ENCODE data around the gene NUDCD3. TPM values are rescaled to one million over a fixed set of nuclear protein-coding genes. Genes with fewer than 3 reads are reported as not detected.
A peak's percentile ranks its signal among the peaks of the same experiment; 100 is the strongest.

Gene NUDCD3
- total RNA-seq, 2 experiments from 2014 or later, result 99.1 to 113 TPM

DNA sequence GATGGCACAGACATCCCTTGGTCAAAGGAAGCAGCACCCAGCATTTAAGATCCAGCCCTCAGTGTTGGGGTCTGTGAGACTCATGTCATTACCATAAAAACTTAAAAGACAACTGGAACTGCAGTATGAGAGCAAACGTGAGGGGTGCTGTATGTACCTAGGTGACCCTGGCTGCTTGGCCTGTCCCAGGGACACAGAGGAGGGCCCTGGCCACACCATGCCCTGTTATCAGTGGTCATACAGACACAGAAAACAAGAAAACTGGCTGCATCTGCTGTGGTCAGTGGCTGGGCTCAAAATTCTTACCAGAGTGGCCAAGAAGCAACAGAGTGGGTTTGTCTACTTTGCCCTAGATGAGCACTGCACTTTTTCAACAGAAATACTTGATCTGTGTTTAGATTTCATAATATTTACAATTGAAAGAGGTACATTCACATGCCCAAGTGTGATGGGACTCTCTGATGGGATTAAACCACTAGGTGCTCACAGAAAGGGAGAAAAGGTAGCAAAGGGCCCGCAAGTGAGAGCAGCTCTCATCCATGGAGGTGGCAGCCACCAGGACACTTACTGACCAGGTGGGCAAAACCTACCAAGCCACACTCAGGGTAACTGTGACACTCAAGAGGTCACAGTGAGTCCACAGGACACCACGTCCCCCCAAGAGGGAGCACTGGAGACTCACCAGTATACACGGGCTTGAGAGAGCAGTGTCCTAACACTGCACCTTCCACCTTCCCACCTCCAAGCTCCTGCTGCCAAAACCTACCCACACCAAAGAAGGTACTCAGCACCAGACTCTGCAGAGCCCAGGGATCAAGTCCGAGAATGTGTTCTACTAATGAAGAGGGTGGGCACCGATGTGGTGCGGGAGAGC, 97.0 kb downstream of the NUDCD3 start:
- H3K9me3 Mint-ChIP-seq, result no peaks in the 10 kb centered on the region
- H3K4me3 Mint-ChIP-seq, result no peak overlapping the region
- ATAC-seq (ENCODE audit: low read depth) (no peak), DNase-seq (no peak)
- POLR2A ChIA-PET, result no interaction called here
- H3K27me3 Mint-ChIP-seq, result no peaks in the 10 kb centered on the region
- H3K4me1 Mint-ChIP-seq, result peaks cover 5% of the 10 kb centered on the region
- H3K27ac Mint-ChIP-seq, result no peak overlapping the region
- peaks cover 17% of the 10 kb centered on the region for H3K36me3 Mint-ChIP-seq

DNA sequence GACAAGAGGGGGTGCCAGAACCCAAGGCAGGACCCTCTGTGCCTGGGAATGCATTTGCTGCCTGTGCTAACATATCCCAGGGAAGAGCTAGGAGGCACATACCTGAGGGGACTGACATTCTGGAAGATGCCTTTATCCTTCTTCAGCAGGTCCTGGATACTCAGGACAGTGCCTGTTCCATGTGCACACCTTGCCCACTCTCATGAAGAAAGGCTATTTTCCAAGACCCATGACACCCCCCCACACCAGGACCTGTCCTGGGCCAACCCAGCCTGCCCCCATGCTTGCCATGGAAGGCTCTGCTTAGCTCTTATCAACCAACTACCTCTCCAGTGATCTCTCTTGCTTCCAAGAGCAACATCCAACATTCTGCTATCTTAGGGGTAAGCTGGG, 97.8 kb downstream of the NUDCD3 start:
- ATAC-seq (ENCODE audit: low read depth) (no peak), DNase-seq (no peak)
- peaks cover 5% of the 10 kb centered on the region for H3K4me1 Mint-ChIP-seq
- H3K4me3 Mint-ChIP-seq, result no peak overlapping the region
- POLR2A ChIA-PET, result no interaction called here
- H3K27ac Mint-ChIP-seq, result no peak overlapping the region
- H3K9me3 Mint-ChIP-seq, result no peaks in the 10 kb centered on the region
- no peaks in the 10 kb centered on the region for H3K27me3 Mint-ChIP-seq
- H3K36me3 Mint-ChIP-seq, result peaks cover 12% of the 10 kb centered on the region

DNA sequence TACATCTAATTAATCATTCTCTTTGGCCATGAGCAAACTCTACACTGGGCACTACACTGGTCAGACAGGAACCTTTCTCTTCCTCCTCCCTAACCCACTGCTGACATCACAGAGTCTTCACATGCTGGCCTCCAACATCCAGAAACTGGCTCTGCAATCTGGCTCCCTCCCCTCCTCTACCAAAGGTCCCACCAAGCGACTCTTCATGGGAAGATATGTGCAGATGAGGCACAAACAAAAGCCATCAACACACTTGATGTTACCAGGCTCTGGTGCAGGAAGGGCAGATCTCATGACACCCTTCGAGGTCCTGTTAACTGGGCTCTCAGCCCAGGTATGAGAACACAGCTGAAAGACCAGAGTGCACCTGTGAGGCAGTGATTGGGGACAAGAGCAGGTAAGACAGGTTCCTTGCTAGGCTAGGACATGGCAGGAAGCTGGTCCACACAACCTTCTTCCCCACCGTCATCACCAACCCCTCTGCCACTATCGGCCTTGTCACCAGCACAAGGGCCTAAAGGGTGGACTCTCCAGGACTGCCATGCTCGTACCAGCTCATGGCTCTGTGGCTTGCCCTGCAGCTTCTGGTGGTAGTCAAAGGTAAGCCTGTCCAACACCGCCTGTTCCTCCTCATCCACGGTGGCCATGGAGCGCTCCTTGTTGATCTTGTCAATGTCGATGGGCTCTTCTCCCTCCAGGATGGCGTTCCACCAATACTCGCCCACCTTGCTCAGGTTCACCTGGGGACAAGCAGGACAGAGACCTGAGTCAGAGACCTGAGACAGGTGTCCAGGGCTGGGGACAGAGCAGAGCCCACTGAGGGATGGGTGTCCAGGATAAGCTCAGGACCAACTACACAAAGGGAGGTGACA, 98.5 kb downstream of the NUDCD3 start:
- H3K27ac Mint-ChIP-seq, result peak overlapping the region; percentile 52
- H3K27me3 Mint-ChIP-seq, result no peaks in the 10 kb centered on the region
- no peak overlapping the region for H3K4me3 Mint-ChIP-seq
- no peaks in the 10 kb centered on the region for H3K9me3 Mint-ChIP-seq
- ATAC-seq (ENCODE audit: low read depth) (no peak), DNase-seq (no peak)
- H3K4me1 Mint-ChIP-seq, result peaks cover 5% of the 10 kb centered on the region
- POLR2A ChIA-PET, result no interaction called here
- H3K36me3 Mint-ChIP-seq, result peaks cover 12% of the 10 kb centered on the region

DNA sequence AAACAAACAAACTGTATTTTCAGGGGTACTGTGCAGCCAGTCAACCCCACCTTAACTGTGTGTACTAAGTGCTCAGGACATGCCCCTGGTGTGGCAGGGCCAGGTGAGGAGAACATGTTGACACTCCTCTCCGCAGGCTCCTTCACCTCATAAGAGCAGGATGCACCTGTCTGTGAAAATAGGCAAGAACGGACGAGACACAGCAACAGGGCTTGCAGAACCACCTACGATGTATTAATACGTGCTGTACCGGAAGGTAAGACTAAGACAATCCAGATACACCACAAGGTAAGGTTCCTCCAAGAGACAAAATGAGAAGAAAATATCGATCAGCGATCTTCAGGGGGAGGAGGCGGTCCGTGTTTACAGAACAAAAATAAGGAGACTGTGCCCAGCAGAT, 99.3 kb downstream of the NUDCD3 start:
- no peak for DNase-seq
- Mint-ChIP-seq H3K27ac (no peak overlapping the region), H3K9me3 (no peaks in the 10 kb centered on the region), H3K27me3 (no peaks in the 10 kb centered on the region), H3K36me3 (peaks cover 12% of the 10 kb centered on the region), H3K4me3 (no peak overlapping the region), H3K4me1 (peaks cover 7% of the 10 kb centered on the region)
- POLR2A ChIA-PET, result no interaction called here
- ATAC-seq (ENCODE audit: low read depth), result no peak

DNA sequence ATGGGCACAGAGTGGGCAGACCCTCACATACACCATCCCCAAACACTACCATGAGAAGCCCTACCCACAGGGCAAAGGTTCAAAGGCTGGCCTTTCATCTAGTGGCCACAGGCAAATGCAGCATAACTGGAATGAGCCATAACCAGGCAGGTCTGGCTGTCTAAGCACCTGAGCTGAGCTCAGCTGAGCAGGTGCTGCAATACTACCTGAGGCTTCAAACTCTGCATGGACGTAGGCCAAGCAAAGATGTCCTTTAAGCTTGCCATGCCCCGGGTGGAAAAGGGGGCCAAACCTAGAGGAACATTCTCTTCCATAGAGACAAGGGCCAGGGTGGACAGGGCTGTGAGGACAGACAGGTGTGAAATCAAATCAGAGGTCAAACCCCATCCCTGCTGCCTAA, 99.8 kb downstream of the NUDCD3 start:
- no peaks in the 10 kb centered on the region for H3K27me3 Mint-ChIP-seq

DNA sequence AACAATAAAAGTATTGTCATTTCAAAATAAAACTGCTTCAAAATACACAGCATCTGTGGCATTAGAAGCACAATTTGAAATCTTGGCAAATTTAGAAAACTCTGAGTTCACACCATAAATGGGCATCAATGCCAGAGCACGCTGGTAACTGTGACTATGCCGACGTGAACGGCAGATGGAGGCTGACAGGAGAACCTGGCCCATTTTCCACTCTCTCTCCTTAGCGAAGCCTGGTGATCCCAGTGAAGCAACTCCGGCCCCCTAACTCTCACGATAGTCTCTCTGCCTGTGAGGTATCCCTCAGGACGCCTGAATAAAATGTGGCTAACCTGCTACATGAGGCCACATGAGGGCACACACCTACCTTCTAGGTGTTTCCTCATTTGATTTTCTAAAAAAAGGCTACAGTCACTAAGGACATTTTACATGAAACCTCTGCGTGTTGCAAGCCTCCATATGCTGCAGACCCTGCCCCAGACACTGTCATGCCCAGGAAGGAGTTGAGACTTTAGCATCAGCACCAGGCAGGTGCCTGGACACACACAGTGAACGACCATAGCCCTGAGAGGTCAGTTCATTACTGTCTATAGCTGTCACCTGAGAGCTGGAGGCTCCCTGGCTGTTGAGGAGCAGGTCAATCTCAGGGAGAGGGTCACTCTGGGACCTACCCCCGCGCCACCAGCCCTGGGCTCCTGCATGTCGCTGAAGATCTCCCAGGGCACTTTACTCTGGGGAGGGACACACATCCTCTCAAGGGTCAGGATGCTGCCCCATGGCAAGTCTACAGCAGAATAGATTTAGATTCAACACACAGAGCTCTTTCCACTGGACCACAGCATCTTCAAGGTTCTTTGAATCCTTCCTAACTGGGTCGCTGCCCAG, 102.1 kb downstream of the NUDCD3 start:
- H3K9me3 Mint-ChIP-seq, result no peaks in the 10 kb centered on the region
- peaks cover 7% of the 10 kb centered on the region for H3K4me1 Mint-ChIP-seq
- peaks cover 13% of the 10 kb centered on the region for H3K36me3 Mint-ChIP-seq
- H3K27ac Mint-ChIP-seq, result no peak overlapping the region
- no peak overlapping the region for H3K4me3 Mint-ChIP-seq
- ATAC-seq (ENCODE audit: low read depth) (no peak), DNase-seq (no peak)
- no peaks in the 10 kb centered on the region for H3K27me3 Mint-ChIP-seq
- POLR2A ChIA-PET, result no interaction called here

More for the DNA sequence above, 99.8 kb downstream of the NUDCD3 start:
- DNase-seq, result no peak
- Mint-ChIP-seq H3K4me3 (no peak overlapping the region), H3K9me3 (no peaks in the 10 kb centered on the region), H3K27ac (no peak overlapping the region), H3K36me3 (peaks cover 12% of the 10 kb centered on the region), H3K4me1 (peaks cover 7% of the 10 kb centered on the region)
- POLR2A ChIA-PET, result no interaction called here
- ATAC-seq (ENCODE audit: low read depth), result no peak

DNA sequence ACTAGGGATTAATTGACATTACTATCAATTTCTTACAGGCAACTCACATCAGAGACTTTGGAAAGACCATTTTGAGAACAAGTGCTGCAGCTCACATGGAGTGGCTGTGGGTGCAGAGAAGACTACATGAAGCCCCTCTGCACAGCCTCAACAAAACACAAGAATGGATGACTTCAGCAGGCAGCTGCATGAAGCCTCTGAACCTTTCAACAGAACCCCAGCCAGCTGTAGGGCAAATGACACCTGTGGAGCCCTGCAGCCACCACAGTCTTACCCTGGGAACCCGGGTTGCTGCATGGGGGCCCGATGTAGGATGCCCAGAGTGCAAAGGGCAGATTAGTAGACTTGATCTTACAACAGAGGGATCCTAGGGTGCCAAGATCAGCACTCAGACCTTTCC, 103.1 kb downstream of the NUDCD3 start:
- Mint-ChIP-seq H3K27ac (no peak overlapping the region), H3K4me3 (no peak overlapping the region)

DNA sequence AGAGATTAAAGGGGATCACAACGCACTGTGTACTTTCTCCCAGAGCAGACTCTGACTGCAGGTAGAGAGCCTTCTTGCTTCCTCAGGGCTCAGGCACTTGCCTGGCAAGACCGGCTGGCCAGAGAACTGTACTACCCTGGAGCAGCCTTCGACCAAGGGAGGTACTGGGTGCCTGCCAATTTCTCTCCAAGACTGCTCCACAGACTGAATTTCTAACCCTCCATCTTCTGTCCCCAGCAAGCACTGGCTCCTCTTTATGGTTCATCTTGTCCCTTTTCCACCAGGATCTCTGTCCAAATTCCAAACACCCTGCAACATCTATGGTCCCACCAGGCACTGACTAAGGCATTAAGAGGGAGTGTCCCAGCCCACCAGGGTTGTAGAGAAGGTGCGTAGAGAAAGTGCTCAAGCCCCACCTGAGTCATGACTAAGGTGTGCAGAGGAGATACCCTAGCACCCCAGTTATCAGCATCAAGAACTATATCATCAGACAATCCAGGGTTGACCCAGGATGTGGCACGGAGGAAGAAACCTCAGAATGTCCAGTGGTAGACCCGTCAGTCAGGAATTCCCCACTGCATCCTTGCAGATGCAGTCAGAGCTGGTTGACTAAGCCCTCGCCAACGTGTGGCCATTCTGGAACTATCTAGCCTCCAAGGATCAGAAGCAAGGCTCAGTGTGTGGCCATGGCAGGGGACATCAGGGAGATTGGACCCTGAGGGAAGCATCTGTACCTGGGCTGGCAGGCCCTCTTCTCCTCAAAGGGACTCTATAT, 104.1 kb downstream of the NUDCD3 start:
- Mint-ChIP-seq H3K9me3 (no peaks in the 10 kb centered on the region), H3K4me3 (no peak overlapping the region), H3K36me3 (peaks cover 11% of the 10 kb centered on the region), H3K27me3 (no peaks in the 10 kb centered on the region), H3K27ac (no peak overlapping the region), H3K4me1 (peaks cover 7% of the 10 kb centered on the region)
- ATAC-seq (ENCODE audit: low read depth) (no peak), DNase-seq (no peak)
- POLR2A ChIA-PET, result no interaction called here

More for the DNA sequence above, 103.1 kb downstream of the NUDCD3 start:
- H3K27me3 Mint-ChIP-seq, result no peaks in the 10 kb centered on the region
- peaks cover 7% of the 10 kb centered on the region for H3K4me1 Mint-ChIP-seq
- H3K36me3 Mint-ChIP-seq, result peaks cover 13% of the 10 kb centered on the region
- ATAC-seq (ENCODE audit: low read depth), result no peak
- no peaks in the 10 kb centered on the region for H3K9me3 Mint-ChIP-seq
- POLR2A ChIA-PET, result no interaction called here
- DNase-seq, result no peak

DNA sequence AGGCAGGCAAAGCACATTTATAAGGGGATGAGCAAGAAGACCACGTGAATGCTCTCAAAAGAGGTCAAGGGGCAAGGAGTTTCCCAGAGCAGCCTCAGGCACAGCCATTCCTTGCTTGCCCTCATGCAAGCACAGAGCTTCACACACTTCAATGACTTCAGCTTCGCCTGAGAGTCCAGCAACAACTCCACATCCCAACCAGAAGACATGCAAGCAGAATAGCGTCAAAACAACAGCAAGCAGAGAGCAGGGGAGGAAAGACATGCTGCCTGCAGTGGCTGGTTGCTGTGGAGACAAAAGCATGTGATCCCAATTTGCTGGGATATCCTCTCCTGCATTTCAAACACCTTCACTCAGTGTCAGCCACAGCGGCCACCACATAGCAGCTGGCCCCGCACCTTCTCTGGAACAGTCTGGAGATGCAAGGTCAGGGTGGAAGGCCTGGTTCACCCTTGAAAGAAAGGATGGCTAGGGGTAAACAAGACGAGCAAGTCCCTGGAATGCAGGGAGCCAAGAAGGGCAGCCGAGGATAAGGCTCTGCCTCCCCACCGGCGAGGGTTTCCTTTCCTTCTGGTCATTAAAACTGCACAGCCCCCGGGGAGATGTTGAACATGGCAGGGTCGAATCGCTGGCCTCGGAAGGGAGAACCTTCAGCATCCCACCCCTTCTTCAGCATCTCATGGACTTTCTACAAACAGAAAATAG, 104.9 kb downstream of the NUDCD3 start:
- H3K27me3 Mint-ChIP-seq, result no peaks in the 10 kb centered on the region
- ATAC-seq (ENCODE audit: low read depth) (no peak), DNase-seq (no peak)
- no peak overlapping the region for H3K27ac Mint-ChIP-seq
- peaks cover 7% of the 10 kb centered on the region for H3K36me3 Mint-ChIP-seq
- no peaks in the 10 kb centered on the region for H3K9me3 Mint-ChIP-seq
- POLR2A ChIA-PET, result no interaction called here
- H3K4me1 Mint-ChIP-seq, result peaks cover 5% of the 10 kb centered on the region
- H3K4me3 Mint-ChIP-seq, result no peak overlapping the region

DNA sequence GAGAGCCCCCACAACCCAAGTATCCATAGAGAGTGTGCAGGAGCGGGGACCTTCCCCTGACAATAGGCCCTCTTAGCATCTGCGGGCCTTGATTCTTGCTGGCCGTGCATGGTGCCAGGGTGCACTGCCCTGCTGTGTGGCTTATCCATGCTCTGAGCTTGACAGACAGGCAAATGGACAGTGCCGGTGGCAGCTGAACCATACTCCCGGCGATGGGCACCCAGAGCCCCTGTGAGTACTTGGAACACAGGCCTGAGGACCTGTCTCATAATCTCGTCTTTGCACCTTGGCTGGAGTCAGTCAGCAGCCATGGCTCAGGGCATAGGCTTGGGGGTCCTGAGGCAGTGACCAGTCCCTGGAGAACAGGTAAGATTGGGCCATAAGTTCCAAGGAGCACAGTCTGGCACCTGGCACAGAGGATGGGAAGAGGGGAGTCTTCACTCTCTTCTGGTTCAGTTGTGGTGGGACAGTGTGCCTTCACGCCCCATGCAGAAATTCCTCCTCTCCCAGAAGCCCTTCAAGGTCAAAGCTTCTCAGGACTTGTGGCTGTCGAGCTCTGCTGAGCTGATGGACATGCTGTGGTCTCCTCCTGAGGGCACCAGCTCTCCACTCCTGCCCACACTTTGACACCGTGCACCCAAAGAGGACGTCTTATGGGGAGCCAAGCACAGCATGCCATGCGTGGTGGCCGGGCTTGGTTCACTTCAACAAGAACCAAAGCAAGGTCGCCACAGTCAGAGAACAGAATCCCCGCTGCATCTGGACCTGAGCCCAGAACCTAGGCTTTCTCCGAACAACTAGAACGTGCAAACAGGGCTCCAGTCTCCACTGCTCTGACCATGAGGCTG, 105.6 kb downstream of the NUDCD3 start:
- Mint-ChIP-seq H3K36me3 (peaks cover 3% of the 10 kb centered on the region), H3K9me3 (no peaks in the 10 kb centered on the region), H3K27me3 (no peaks in the 10 kb centered on the region), H3K27ac (no peak overlapping the region), H3K4me1 (peaks cover 2% of the 10 kb centered on the region), H3K4me3 (no peak overlapping the region)
- no peak for DNase-seq
- POLR2A ChIA-PET, result no interaction called here
- no peak for ATAC-seq (ENCODE audit: low read depth)

DNA sequence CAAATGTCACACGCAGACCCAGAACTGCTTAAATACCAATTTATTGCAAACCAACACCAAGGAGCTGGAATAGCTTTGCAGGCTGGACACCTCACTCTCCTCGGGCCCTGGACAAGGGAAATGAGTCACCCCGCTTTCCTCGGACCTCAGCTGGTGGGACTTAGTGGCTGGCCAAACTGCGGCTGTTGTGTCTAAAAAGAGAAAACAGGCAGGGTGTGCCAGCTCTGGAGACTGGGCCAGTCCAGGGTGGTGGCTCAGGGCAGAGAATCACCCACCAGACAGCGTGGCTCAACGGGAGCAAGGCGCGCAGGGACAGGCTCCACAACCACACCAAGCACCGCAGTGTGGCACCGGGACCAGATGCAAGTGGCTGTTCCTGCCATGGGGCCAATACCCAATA, 106.9 kb downstream of the NUDCD3 start:
- Mint-ChIP-seq H3K27ac (no peak overlapping the region), H3K4me1 (peaks cover 4% of the 10 kb centered on the region), H3K4me3 (no peak overlapping the region), H3K9me3 (no peaks in the 10 kb centered on the region), H3K36me3 (peaks cover 1% of the 10 kb centered on the region), H3K27me3 (no peaks in the 10 kb centered on the region)
- DNase-seq, result no peak
- no peak for ATAC-seq (ENCODE audit: low read depth)
- POLR2A ChIA-PET, result no interaction called here

Data from activated naive CD8-positive, alpha-beta T cell treated with anti-CD3 and anti-CD28 coated beads, Interleukin-2, amount 10 ng/mL, durations not matched to agents 7 days and 5 days (primary cell).